A549 (cell line): ENCODE results near the gene LNPK. TPM values are rescaled to one million over a fixed set of nuclear protein-coding genes. Genes with fewer than 3 reads are reported as not detected.

Experiments
- ATAC-seq, 2 experiments: fragments of 200-7000 bp in 1 of 2; fragments of >200 bp in 1 of 2; cut with Nextera tagmentation in 1 of 2; cut with Tn5 transposase in 1 of 2; 3 replicates each; pipeline versions ENCODE4 v1.8.0 to v1.9.1; 2018 to 2020; ENCODE audit warnings: mild to moderate bottlenecking in 1 of 2, moderate library complexity in 1 of 2
- CTCF ChIA-PET: fragments of 300-600 bp; sonication (Branson Sonifier 250); formaldehyde crosslinking; extraction: SDS; loops from one replicate; lab custom pipeline; 2021; ENCODE audit warnings: antibody characterized with exemption, inconsistent platforms; lab: Yijun Ruan, JAX
- POLR2A ChIA-PET: fragments of 350-600 bp; formaldehyde crosslinking; extraction: SDS; loops from one replicate; lab custom pipeline; 2021; ENCODE audit warnings: antibody characterized with exemption, inconsistent platforms; lab: Yijun Ruan, JAX
- DNase-seq, 2 experiments: peaks; one replicate each; pipeline versions ENCODE4 v3.0.0 to v3.0.0-alpha.2; 2011 to 2016; ENCODE audit warnings: low read depth in 1 of 2, low spot score in 1 of 2
- FAIRE-seq: peaks from 2 replicates; lab custom pipeline; 2011; peaks lifted over from hg19 to GRCh38; lab: Jason Lieb, UNC
- H3K27ac ChIP-seq, 2 experiments: fragments of >200 bp; sonication (Bioruptor Twin); formaldehyde crosslinking; 3 replicates each; pipeline ENCODE4 v1.5.1; 2016 to 2017
- H3K4me1 ChIP-seq: fragments of >200 bp; sonication (Bioruptor Twin); formaldehyde crosslinking; 3 replicates; pipeline ENCODE4 v1.6.1; 2016
- H3K4me2 ChIP-seq: fragments of >200 bp; sonication (Bioruptor Twin); formaldehyde crosslinking; 3 replicates; pipeline ENCODE4 v1.6.1; 2016
- H3K4me3 ChIP-seq: fragments of >200 bp; sonication (Bioruptor Twin); formaldehyde crosslinking; 3 replicates; pipeline ENCODE4 v1.5.1; 2016
- H3K9me3 ChIP-seq: fragments of >200 bp; sonication (Bioruptor Twin); formaldehyde crosslinking; 3 replicates; pipeline ENCODE4 v1.6.1; 2016
- ATOH8 ChIP-seq: fragments of 250-450 bp; sonication (Bioruptor Pico); IDR thresholded peaks from 2 replicates; pipeline ENCODE4 v1.5.0; 2020; ENCODE audit warnings: low read depth, mild to moderate bottlenecking, moderate library complexity
- CBX2 ChIP-seq: fragments of 200-600 bp; sonication (generic); IDR thresholded peaks from 2 replicates; pipeline ENCODE4 v1.6.1; 2016; ENCODE audit warnings: low read depth, mild to moderate bottlenecking, borderline replicate concordance
- CBX8 ChIP-seq: fragments of 200-600 bp; sonication (generic); IDR thresholded peaks from 2 replicates; pipeline ENCODE4 v1.6.1; 2016
- CHD2 ChIP-seq: fragments of 150-350 bp; IDR thresholded peaks from 2 replicates; pipeline ENCODE4 v1.6.1; 2014; ENCODE audit warnings: low read length; ENCODE audit not compliant: partially characterized antibody
- CTCF ChIP-seq: fragments of >200 bp; sonication (Bioruptor Twin); formaldehyde crosslinking; IDR thresholded peaks from 3 replicates; pipeline ENCODE4 v1.5.1; 2016
- E2F6 ChIP-seq: IDR thresholded peaks from 2 replicates; pipeline ENCODE4 v1.6.1; 2012; ENCODE audit warnings: low read depth, borderline replicate concordance
- ESRRA ChIP-seq: fragments of 150-350 bp; IDR thresholded peaks from 2 replicates; pipeline ENCODE4 v1.6.1; 2014; ENCODE audit warnings: mild to moderate bottlenecking, low read length, borderline replicate concordance
- FOSB ChIP-seq: fragments of 250-450 bp; sonication (Bioruptor Pico); IDR thresholded peaks from 2 replicates; pipeline ENCODE4 v1.5.0; 2020; ENCODE audit warnings: mild to moderate bottlenecking, moderate library complexity
- GATA3 ChIP-seq: IDR thresholded peaks from 2 replicates; pipeline ENCODE4 v1.6.1; 2012; ENCODE audit warnings: borderline replicate concordance
- HEYL ChIP-seq: fragments of 250-450 bp; sonication (Bioruptor Pico); IDR thresholded peaks from 2 replicates; pipeline ENCODE4 v1.8.0; 2021; ENCODE audit warnings: mild to moderate bottlenecking, moderate library complexity
- JUN ChIP-seq, 2 experiments: fragments of >200 bp; sonication (Bioruptor Twin); formaldehyde crosslinking; IDR thresholded peaks; 2 replicates in 1 of 2; 3 replicates in 1 of 2; pipeline ENCODE4 v1.6.1; 2016 to 2017
- MAFK ChIP-seq: fragments of 450-650 bp; IDR thresholded peaks from 2 replicates; pipeline ENCODE4 v1.6.1; 2014; ENCODE audit not compliant: partially characterized antibody
- MAX ChIP-seq: IDR thresholded peaks from 2 replicates; pipeline ENCODE4 v1.6.1; 2012
- MYC ChIP-seq: IDR thresholded peaks from 2 replicates; pipeline ENCODE4 v1.6.1; 2012; ENCODE audit warnings: mild to moderate bottlenecking, inconsistent platforms, low read length, improper control_type of control experiment, borderline replicate concordance
- NPAS2 ChIP-seq: fragments of 250-450 bp; sonication (Bioruptor Pico); IDR thresholded peaks from 2 replicates; pipeline ENCODE4 v1.8.0; 2022; ENCODE audit warnings: mild to moderate bottlenecking, moderate library complexity, borderline replicate concordance
- PBX3 ChIP-seq: IDR thresholded peaks from 2 replicates; pipeline ENCODE4 v1.6.1; 2012
- PHF8 ChIP-seq: fragments of 200-600 bp; sonication (generic); IDR thresholded peaks from 2 replicates; pipeline ENCODE4 v1.6.1; 2016; ENCODE audit warnings: low read depth, mild to moderate bottlenecking, antibody characterized with exemption, moderate library complexity, borderline replicate concordance
- POLR2AphosphoS2 ChIP-seq: conservative IDR thresholded peaks from 2 replicates; pipeline ENCODE4 v1.6.1; 2012; ENCODE audit warnings: low read length, improper control_type of control experiment, inconsistent platforms
- RFX5 ChIP-seq: fragments of 450-650 bp; IDR thresholded peaks from 2 replicates; pipeline ENCODE4 v1.7.1; 2014; ENCODE audit warnings: antibody characterized with exemption, mild to moderate bottlenecking, moderate library complexity
- RNF2 ChIP-seq: fragments of 200-600 bp; sonication (generic); IDR thresholded peaks from 2 replicates; pipeline ENCODE4 v1.6.1; 2016; ENCODE audit warnings: low read depth, mild to moderate bottlenecking, antibody characterized with exemption, moderate library complexity, borderline replicate concordance
- SMC3 ChIP-seq: fragments of >200 bp; sonication (Bioruptor Twin); formaldehyde crosslinking; IDR thresholded peaks from 3 replicates; pipeline ENCODE4 v1.6.1; 2018; ENCODE audit warnings: inconsistent platforms
- SREBF2 ChIP-seq: fragments of 450-650 bp; IDR thresholded peaks from 2 replicates; pipeline ENCODE4 v1.6.1; 2014; ENCODE audit warnings: mild to moderate bottlenecking, moderate library complexity
- ZFP36 ChIP-seq: fragments of 450-650 bp; IDR thresholded peaks from 2 replicates; pipeline ENCODE4 v1.6.1; 2014; ENCODE audit warnings: borderline replicate concordance; ENCODE audit not compliant: partially characterized antibody
- ZNF302 ChIP-seq: fragments of 250-450 bp; sonication (Bioruptor Pico); IDR thresholded peaks from 2 replicates; pipeline ENCODE4 v1.9.0; 2021; ENCODE audit warnings: inconsistent platforms, mild to moderate bottlenecking, moderate library complexity
- WGBS: methylation state at CpG from one replicate; pipeline ENCODE4 v1.1.6; 2017; ENCODE audit errors: missing lambda C conversion rate; 5-methylcytosine and 5-hydroxymethylcytosine counted together
- polyA plus RNA-seq, 4 experiments: library from polyadenylated mRNA; depleted of rRNA in 3 of 4; stranded (reverse); fragments of >200 nt; fragmentation: RNase III in 1 of 4; extraction: RNeasy Plus Mini Kit Qiagen cat#74134 plus additional on column Dnase treatment in 1 of 4; gene quantifications; 2 replicates in 3 of 4; 3 replicates in 1 of 4; pipeline ENCODE4 v1.2.3, GENCODE V29; 2011 to 2017

LNPK gene
- polyA plus RNA-seq, 2 of the 4 experiments (the other 2 are of a cell fraction), result 13.1 to 24.7 TPM

- no peaks in the 10 kb centered on the region for H3K4me1 ChIP-seq
- H3K9me3 ChIP-seq, result no peaks in the 10 kb centered on the region
- peak in 1 of 2 experiments; percentile 11 for DNase-seq
- no peak overlapping the region for H3K27ac ChIP-seq
- H3K4me2 ChIP-seq, result no peak overlapping the region
- 44% methylated on average over 2 of the region's 2 CpGs for WGBS
- no peak for TF ChIP-seq SMC3
- TF ChIP-seq ZFP36, result no peak
- TF ChIP-seq PHF8, result no peak
- TF ChIP-seq HEYL, result no peak
- no peak for TF ChIP-seq POLR2AphosphoS2
- TF ChIP-seq MAFK, result no peak
- TF ChIP-seq RFX5, result no peak
- no peak for TF ChIP-seq FOSB (CRISPR knock-in tag)
- TF ChIP-seq JUN (IDR thresholded peaks at IDR 0.05), result no peak
- no peak for TF ChIP-seq GATA3
- no peak for TF ChIP-seq CHD2
- no peak for TF ChIP-seq PBX3
- TF ChIP-seq MAX, result no peak
- TF ChIP-seq E2F6, result no peak
- no peak for TF ChIP-seq ESRRA
- no peak for TF ChIP-seq NPAS2 (CRISPR knock-in tag)
- TF ChIP-seq CTCF, result no peak
- no peak for TF ChIP-seq ZNF302 (CRISPR knock-in tag)
- no peak for TF ChIP-seq CBX8
- no peak for TF ChIP-seq MYC
- ChIA-PET POLR2A (no interaction called here), CTCF (no interaction called here)
- peak in 1 of 2 experiments; percentile 44; a peak in 4 of 6 replicates for ATAC-seq
- no peak for FAIRE-seq
- H3K4me3 ChIP-seq, result no peak overlapping the region
These were observed 36.6 kb upstream of the LNPK start for GRCh38 chr2:176038694-176039093.

- Histone ChIP-seq H3K4me1 (no peaks in the 10 kb centered on the region), H3K4me2 (no peak overlapping the region), H3K4me3 (no peak overlapping the region), H3K27ac (no peak overlapping the region), H3K9me3 (no peaks in the 10 kb centered on the region)
- no peak for ATAC-seq
- WGBS, result 44% methylated on average over 6 of the region's 6 CpGs
- TF ChIP-seq SREBF2, result no peak
- no peak for TF ChIP-seq CBX8
- no peak for TF ChIP-seq GATA3
- no peak for TF ChIP-seq RNF2
- no peak for TF ChIP-seq ATOH8
- TF ChIP-seq CBX2, result no peak
- no peak for DNase-seq
- no peak for FAIRE-seq
- ChIA-PET CTCF (no interaction called here), POLR2A (no interaction called here)
These were observed 33.1 kb upstream of the LNPK start for GRCh38 chr2:176035013-176035691.
